ENCODE measurements around the gene DEFB121.
"Not testable (repeated sequence)": the region's sequence is repeated elsewhere in the genome, so short reads cannot be mapped to it uniquely, and the experiment has no call there.

Gene DEFB121

GRCh38 chr20:31364272-31364671 is 41.7 kb downstream of the DEFB121 start:
- in situ Hi-C loops (cut with MboI; ENCODE audit: low sequenced_read_pairs): not testable (repeated sequence)

- in situ Hi-C loops (cut with MboI; ENCODE audit: low sequenced_read_pairs): no loop called here
Measured at GRCh38 chr20:31363295-31363694, 42.7 kb downstream of the DEFB121 start.

GRCh38 chr20:31355981-31356380 is 50.0 kb downstream of the DEFB121 start:
- in situ Hi-C loops (cut with MboI; ENCODE audit: low sequenced_read_pairs): no loop called here

All from HL-60/S4 treated with phorbol 12-myristate 13-acetate at 8.2 ng/mL for 4 days and 3 days (cell line).